ENCODE results near the gene ANKS1B. TPM values are rescaled to one million over a fixed set of nuclear protein-coding genes. Genes with fewer than 3 reads are reported as not detected.

ANKS1B gene
- total and polyA plus RNA-seq, 2 experiments from 2014 or later, result 1.8 to 1.9 TPM

DNA sequence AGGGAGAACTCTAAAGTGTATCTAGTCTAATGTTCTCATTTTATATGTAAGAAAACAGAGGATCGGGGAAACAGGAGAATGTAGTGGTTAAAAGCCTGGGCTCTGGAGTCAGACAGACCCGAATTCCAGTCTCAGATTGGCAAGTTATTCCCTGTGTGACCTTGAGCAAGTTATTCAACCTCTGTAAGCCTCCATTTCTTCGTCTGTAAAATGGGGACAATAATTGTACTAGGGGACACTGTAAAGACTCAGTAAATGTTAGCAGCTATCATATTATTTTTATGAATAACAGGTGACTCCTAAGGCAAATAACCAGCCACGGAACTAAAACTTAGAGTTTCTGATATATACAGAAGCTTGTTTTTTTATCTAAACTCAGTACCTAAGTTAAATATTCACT lies 1187.5 kb downstream of the ANKS1B start:
- Histone ChIP-seq H3K4me3 (no peak overlapping the region), H3K27me3 (no peaks in the 10 kb centered on the region), H3K27ac (no peak overlapping the region), H3K9me3 (ENCODE audit: low read depth) (no peaks in the 10 kb centered on the region), H3K4me1 (ENCODE audit: low read depth) (no peaks in the 10 kb centered on the region), H3K36me3 (no peaks in the 10 kb centered on the region)
- TF ChIP-seq, protein P1, sequence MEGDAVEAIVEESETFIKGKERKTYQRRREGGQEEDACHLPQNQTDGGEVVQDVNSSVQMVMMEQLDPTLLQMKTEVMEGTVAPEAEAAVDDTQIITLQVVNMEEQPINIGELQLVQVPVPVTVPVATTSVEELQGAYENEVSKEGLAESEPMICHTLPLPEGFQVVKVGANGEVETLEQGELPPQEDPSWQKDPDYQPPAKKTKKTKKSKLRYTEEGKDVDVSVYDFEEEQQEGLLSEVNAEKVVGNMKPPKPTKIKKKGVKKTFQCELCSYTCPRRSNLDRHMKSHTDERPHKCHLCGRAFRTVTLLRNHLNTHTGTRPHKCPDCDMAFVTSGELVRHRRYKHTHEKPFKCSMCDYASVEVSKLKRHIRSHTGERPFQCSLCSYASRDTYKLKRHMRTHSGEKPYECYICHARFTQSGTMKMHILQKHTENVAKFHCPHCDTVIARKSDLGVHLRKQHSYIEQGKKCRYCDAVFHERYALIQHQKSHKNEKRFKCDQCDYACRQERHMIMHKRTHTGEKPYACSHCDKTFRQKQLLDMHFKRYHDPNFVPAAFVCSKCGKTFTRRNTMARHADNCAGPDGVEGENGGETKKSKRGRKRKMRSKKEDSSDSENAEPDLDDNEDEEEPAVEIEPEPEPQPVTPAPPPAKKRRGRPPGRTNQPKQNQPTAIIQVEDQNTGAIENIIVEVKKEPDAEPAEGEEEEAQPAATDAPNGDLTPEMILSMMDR (IDR thresholded peaks at IDR 0.05; ENCODE audit: low read depth, low read length), result no peak
- DNase-seq (ENCODE audit: low read depth in 1 of 2, low spot score in 1 of 2), result no peak

DNA sequence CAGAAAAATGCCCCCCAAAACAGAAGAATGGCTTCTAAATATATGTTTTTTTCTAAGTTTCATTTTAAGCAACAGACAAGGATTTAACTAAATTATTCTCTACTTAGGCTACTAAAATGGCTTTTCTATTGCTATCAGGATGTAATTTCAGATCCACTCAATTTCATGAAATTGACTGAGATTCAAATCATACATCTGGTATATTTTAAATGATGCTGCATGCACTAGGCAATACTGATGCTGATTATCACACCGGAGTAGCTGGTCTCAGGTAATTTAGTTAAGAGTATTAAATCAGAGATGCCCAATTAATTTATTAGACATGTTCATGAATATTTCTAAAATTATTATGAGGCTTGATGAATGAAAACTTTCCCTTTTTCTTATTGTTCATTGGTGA lies 1188.0 kb downstream of the ANKS1B start:
- Histone ChIP-seq H3K27me3 (no peaks in the 10 kb centered on the region), H3K4me3 (no peak overlapping the region), H3K4me1 (ENCODE audit: low read depth) (no peaks in the 10 kb centered on the region), H3K9me3 (ENCODE audit: low read depth) (no peaks in the 10 kb centered on the region), H3K36me3 (no peaks in the 10 kb centered on the region), H3K27ac (no peak overlapping the region)
- TF ChIP-seq, protein P1 (IDR thresholded peaks at IDR 0.05; ENCODE audit: low read depth, low read length), result no peak
- DNase-seq (ENCODE audit: low read depth in 1 of 2, low spot score in 1 of 2), result no peak

DNA sequence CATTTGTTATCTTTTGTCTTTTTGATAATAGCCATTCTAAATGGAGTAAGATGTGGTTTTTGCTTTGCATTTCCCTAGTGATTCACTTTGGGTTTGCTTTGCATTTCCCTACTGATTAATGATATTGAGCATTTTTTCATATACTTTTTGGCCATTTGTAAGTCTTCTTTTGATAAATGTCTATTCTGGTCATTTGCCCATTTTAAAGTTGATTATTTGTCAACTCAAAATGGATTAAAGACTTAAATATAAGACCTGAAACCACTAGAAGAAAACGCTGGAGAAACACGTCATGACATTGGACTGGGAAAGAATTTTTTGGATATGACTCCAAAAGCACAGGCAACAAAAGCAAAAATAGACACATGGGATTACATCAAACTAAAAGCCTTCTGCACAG lies 1191.6 kb downstream of the ANKS1B start:
- H3K4me3 ChIP-seq, result no peak overlapping the region
- H3K9me3 ChIP-seq (ENCODE audit: low read depth), result no peaks in the 10 kb centered on the region
- H3K27me3 ChIP-seq, result no peaks in the 10 kb centered on the region
- H3K36me3 ChIP-seq, result no peaks in the 10 kb centered on the region
- H3K27ac ChIP-seq, result no peak overlapping the region
- DNase-seq (ENCODE audit: low read depth in 1 of 2, low spot score in 1 of 2), result no peak
- TF ChIP-seq, protein P1 (IDR thresholded peaks at IDR 0.05; ENCODE audit: low read depth, low read length), result no peak
- H3K4me1 ChIP-seq (ENCODE audit: low read depth), result peaks cover 9% of the 10 kb centered on the region

DNA sequence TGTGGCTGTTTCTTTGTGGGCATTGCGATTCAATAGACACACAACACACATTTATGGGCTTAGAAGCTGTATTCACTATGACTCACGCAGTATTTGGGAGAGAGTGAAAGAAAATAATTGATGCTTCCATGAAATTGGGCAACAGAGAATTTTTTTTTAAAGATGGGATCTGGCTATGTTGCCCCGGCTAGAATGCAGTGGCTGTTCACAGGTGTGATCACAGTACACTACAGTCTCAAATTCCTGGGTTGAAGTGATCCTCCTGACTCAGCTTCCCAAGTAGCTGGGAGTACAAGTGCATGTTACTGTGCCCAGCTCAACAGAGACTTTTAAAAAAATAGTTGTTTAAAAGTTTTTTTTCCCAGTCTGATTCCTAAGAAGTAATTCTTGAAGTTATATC lies 1193.3 kb downstream of the ANKS1B start:
- H3K9me3 ChIP-seq (ENCODE audit: low read depth), result no peaks in the 10 kb centered on the region
- H3K4me1 ChIP-seq (ENCODE audit: low read depth), result peaks cover 16% of the 10 kb centered on the region
- H3K4me3 ChIP-seq, result no peak overlapping the region
- H3K27ac ChIP-seq, result no peak overlapping the region
- DNase-seq (ENCODE audit: low read depth in 1 of 2, low spot score in 1 of 2), result no peak
- no peaks in the 10 kb centered on the region for H3K36me3 ChIP-seq
- TF ChIP-seq, protein P1 (IDR thresholded peaks at IDR 0.05; ENCODE audit: low read depth, low read length), result no peak
- no peaks in the 10 kb centered on the region for H3K27me3 ChIP-seq

DNA sequence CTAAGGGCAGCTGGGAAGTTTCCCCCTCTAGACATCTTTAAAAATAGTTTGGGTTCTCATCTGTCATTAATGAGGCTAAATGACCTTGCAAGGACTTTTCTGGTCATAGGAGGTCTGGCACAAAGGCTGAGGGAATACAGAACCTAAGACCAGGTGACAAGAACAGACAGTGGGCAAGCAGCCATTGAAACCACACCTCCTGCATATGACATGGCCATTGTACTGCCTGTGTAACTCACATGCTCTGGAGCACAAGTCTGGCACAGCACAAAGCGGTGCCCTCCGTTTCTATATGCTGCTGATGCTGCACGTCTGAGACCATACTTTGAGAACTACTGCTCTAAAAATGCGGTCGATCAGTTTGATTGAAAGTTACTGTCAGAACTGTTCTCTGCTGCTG lies 1196.3 kb downstream of the ANKS1B start:
- H3K4me1 ChIP-seq (ENCODE audit: low read depth), result peaks cover 16% of the 10 kb centered on the region
- peak overlapping the region; percentile 38 for H3K27ac ChIP-seq
- no peak overlapping the region for H3K4me3 ChIP-seq
- no peaks in the 10 kb centered on the region for H3K36me3 ChIP-seq
- DNase-seq (ENCODE audit: low read depth in 1 of 2, low spot score in 1 of 2), result peak in 1 of 2 donors; percentile 25
- no peaks in the 10 kb centered on the region for H3K9me3 ChIP-seq (ENCODE audit: low read depth)
- no peaks in the 10 kb centered on the region for H3K27me3 ChIP-seq
- TF ChIP-seq, protein P1 (IDR thresholded peaks at IDR 0.05; ENCODE audit: low read depth, low read length), result no peak

DNA sequence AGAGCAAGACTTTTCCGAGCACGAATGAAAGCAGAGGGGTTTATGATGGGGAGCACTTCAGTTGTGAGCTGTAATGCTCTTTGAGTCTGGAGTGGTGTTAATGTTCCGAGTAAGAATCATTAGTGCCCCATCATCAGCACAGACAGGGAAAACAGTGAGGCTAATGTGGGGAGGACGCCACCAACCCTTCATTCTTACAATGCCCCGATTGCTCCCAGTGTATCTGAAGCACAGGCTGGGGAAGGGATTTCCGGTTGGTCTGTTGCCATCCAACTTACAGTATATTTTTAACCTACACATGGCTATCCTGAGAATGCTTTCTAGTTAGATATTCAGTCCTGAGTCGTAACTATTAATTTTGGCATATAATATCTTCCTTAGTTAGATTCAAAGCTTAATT lies 1198.1 kb downstream of the ANKS1B start:
- H3K4me3 ChIP-seq, result no peak overlapping the region
- TF ChIP-seq, protein P1 (IDR thresholded peaks at IDR 0.05; ENCODE audit: low read depth, low read length), result no peak
- DNase-seq (ENCODE audit: low read depth in 1 of 2, low spot score in 1 of 2), result peak in 1 of 2 donors; percentile 3
- no peaks in the 10 kb centered on the region for H3K9me3 ChIP-seq (ENCODE audit: low read depth)
- peaks cover 16% of the 10 kb centered on the region for H3K4me1 ChIP-seq (ENCODE audit: low read depth)
- H3K36me3 ChIP-seq, result no peaks in the 10 kb centered on the region
- H3K27ac ChIP-seq, result no peak overlapping the region
- no peaks in the 10 kb centered on the region for H3K27me3 ChIP-seq
